C4-2B (cell line): ENCODE data around the gene LVRN.
"Not testable (repeated sequence)": the region's sequence is repeated elsewhere in the genome, so short reads cannot be mapped to it uniquely, and the experiment has no call there.

Experiments used
- CTCF ChIP-seq: fragments of 450-650 bp; conservative IDR thresholded peaks from 2 replicates; pipeline ENCODE4 v1.5.1; 2017; ENCODE audit warnings: mild to moderate bottlenecking
- ZFX ChIP-seq: fragments of 450-650 bp; IDR thresholded peaks from 2 replicates; pipeline ENCODE4 v1.6.1; 2017

DNA sequence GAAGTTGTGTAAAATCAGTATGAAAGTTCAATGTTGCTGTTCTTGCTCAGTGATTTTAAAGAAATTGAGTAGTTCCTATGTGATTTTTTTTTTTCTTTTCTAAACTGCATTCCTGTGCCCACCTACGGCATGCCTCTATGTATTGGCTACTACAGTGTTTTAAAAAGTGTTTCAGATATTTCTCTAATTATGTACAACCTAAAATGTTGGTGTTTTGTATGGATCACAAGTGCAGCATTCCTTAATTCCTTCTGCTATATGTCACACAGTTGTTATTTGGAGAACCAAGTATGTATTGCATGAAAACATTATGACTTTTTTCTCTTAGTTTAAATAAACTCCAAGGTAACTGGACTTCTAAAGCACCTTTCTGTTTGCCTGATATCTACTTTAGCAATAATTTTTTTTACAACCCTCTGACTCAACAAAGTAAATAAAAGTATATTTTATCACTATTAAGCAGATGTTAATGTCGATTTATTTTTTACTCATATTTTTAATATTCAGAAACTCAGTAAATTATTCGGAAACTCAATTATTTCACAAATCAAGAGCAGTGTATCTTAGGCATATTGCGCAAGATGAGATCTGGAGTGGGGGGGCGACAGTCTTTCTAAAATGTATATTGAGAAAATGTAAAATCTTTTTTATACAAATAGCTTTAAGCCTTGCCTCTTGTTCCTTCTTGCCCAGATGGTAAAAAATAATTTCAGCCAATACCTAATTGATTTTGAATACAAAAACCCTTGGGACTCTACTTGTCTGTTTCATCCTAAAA, 48.5 kb upstream of the LVRN start:
- TF ChIP-seq CTCF, ZFX: not testable (repeated sequence)
